ENCODE measurements around the gene KDELR1.

The KDELR1 gene

GRCh38 chr19:48391100-48392005 is at the start of gene KDELR1:
KDELR1 (minus strand) TSS chr19:48391551; CDS start chr19:48391358, 193 bp downstream.
- Histone ChIP-seq H3K9ac (ENCODE audit: low read depth in 1 of 2, low read length in 2 of 2) (peak within 1 kb of the TSS; percentile 100), H3K27me3 (ENCODE audit: control insufficient read depth in 1 of 2, insufficient read depth in 2 of 2, low read length in 2 of 2) (peaks cover 37 to 38% of the 10 kb centered on the region in 2 donors), H3K9me3 (ENCODE audit: control insufficient read depth in 1 of 2, low read length in 2 of 2) (no peaks in the 10 kb centered on the region), H3K36me3 (ENCODE audit: control insufficient read depth in 1 of 2, insufficient read depth in 2 of 2, low read length in 2 of 2) (peaks cover 9 to 19% of the 10 kb centered on the region in 2 donors), H3K27ac (ENCODE audit: low read depth, low read length) (peak within 1 kb of the TSS; percentile 89), H3K4me1 (ENCODE audit: control insufficient read depth in 1 of 2, insufficient read depth in 2 of 2, low read length in 2 of 2) (peaks cover 11 to 14% of the 10 kb centered on the region in 2 donors), H3K4me3 (ENCODE audit: low read depth in 1 of 2, low read length in 2 of 2) (peak within 1 kb of the TSS; percentile 94 to 97)

GRCh38 chr19:48436586-48436985 is 45.2 kb upstream of the KDELR1 start:
- Histone ChIP-seq H3K4me1 (ENCODE audit: control insufficient read depth in 1 of 2, insufficient read depth in 2 of 2, low read length in 2 of 2) (no peaks in the 10 kb centered on the region), H3K27me3 (ENCODE audit: control insufficient read depth in 1 of 2, insufficient read depth in 2 of 2, low read length in 2 of 2) (peaks cover 3% of the 10 kb centered on the region in 2 donors), H3K27ac (ENCODE audit: low read depth, low read length) (no peak overlapping the region), H3K9ac (ENCODE audit: low read depth in 1 of 2, low read length in 2 of 2) (no peak overlapping the region), H3K9me3 (ENCODE audit: control insufficient read depth in 1 of 2, low read length in 2 of 2) (no peaks in the 10 kb centered on the region), H3K4me3 (ENCODE audit: low read depth in 1 of 2, low read length in 2 of 2) (no peak overlapping the region), H3K36me3 (ENCODE audit: control insufficient read depth in 1 of 2, insufficient read depth in 2 of 2, low read length in 2 of 2) (no peaks in the 10 kb centered on the region)

GRCh38 chr19:48433337-48433736 is 42.0 kb upstream of the KDELR1 start:
- Histone ChIP-seq H3K4me1 (ENCODE audit: control insufficient read depth in 1 of 2, insufficient read depth in 2 of 2, low read length in 2 of 2) (no peaks in the 10 kb centered on the region), H3K4me3 (ENCODE audit: low read depth in 1 of 2, low read length in 2 of 2) (no peak overlapping the region), H3K27ac (ENCODE audit: low read depth, low read length) (no peak overlapping the region), H3K9me3 (ENCODE audit: control insufficient read depth in 1 of 2, low read length in 2 of 2) (no peaks in the 10 kb centered on the region), H3K27me3 (ENCODE audit: control insufficient read depth in 1 of 2, insufficient read depth in 2 of 2, low read length in 2 of 2) (no peaks in the 10 kb centered on the region), H3K36me3 (ENCODE audit: control insufficient read depth in 1 of 2, insufficient read depth in 2 of 2, low read length in 2 of 2) (no peaks in the 10 kb centered on the region), H3K9ac (ENCODE audit: low read depth in 1 of 2, low read length in 2 of 2) (no peak overlapping the region)

- Histone ChIP-seq H3K4me3 (ENCODE audit: low read depth in 1 of 2, low read length in 2 of 2) (no peak overlapping the region), H3K27me3 (ENCODE audit: control insufficient read depth in 1 of 2, insufficient read depth in 2 of 2, low read length in 2 of 2) (no peaks in the 10 kb centered on the region), H3K4me1 (ENCODE audit: control insufficient read depth in 1 of 2, insufficient read depth in 2 of 2, low read length in 2 of 2) (no peaks in the 10 kb centered on the region), H3K36me3 (ENCODE audit: control insufficient read depth in 1 of 2, insufficient read depth in 2 of 2, low read length in 2 of 2) (no peaks in the 10 kb centered on the region), H3K27ac (ENCODE audit: low read depth, low read length) (no peak overlapping the region), H3K9me3 (ENCODE audit: control insufficient read depth in 1 of 2, low read length in 2 of 2) (no peaks in the 10 kb centered on the region), H3K9ac (ENCODE audit: low read depth in 1 of 2, low read length in 2 of 2) (no peak overlapping the region)
These were observed 37.3 kb upstream of the KDELR1 start for GRCh38 chr19:48428670-48429069.

GRCh38 chr19:48424694-48425219 is 33.4 kb upstream of the KDELR1 start:
- no peak overlapping the region for H3K4me3 ChIP-seq (ENCODE audit: low read depth in 1 of 2, low read length in 2 of 2)
- no peaks in the 10 kb centered on the region for H3K27me3 ChIP-seq (ENCODE audit: control insufficient read depth in 1 of 2, insufficient read depth in 2 of 2, low read length in 2 of 2)

GRCh38 chr19:48421548-48421947 is 30.2 kb upstream of the KDELR1 start:
- Histone ChIP-seq H3K4me1 (ENCODE audit: control insufficient read depth in 1 of 2, insufficient read depth in 2 of 2, low read length in 2 of 2) (peaks cover 0 to 4% of the 10 kb centered on the region in 2 donors), H3K36me3 (ENCODE audit: control insufficient read depth in 1 of 2, insufficient read depth in 2 of 2, low read length in 2 of 2) (no peaks in the 10 kb centered on the region), H3K27ac (ENCODE audit: low read depth, low read length) (no peak overlapping the region), H3K9me3 (ENCODE audit: control insufficient read depth in 1 of 2, low read length in 2 of 2) (no peaks in the 10 kb centered on the region), H3K9ac (ENCODE audit: low read depth in 1 of 2, low read length in 2 of 2) (no peak overlapping the region), H3K27me3 (ENCODE audit: control insufficient read depth in 1 of 2, insufficient read depth in 2 of 2, low read length in 2 of 2) (peaks cover 0 to 6% of the 10 kb centered on the region in 2 donors), H3K4me3 (ENCODE audit: low read depth in 1 of 2, low read length in 2 of 2) (no peak overlapping the region)

More at GRCh38 chr19:48424694-48425219, 33.4 kb upstream of the KDELR1 start:
- Histone ChIP-seq H3K9me3 (ENCODE audit: control insufficient read depth in 1 of 2, low read length in 2 of 2) (no peaks in the 10 kb centered on the region), H3K36me3 (ENCODE audit: control insufficient read depth in 1 of 2, insufficient read depth in 2 of 2, low read length in 2 of 2) (no peaks in the 10 kb centered on the region), H3K27ac (ENCODE audit: low read depth, low read length) (no peak overlapping the region), H3K4me1 (ENCODE audit: control insufficient read depth in 1 of 2, insufficient read depth in 2 of 2, low read length in 2 of 2) (no peaks in the 10 kb centered on the region), H3K9ac (ENCODE audit: low read depth in 1 of 2, low read length in 2 of 2) (no peak overlapping the region)

- no peaks in the 10 kb centered on the region for H3K36me3 ChIP-seq (ENCODE audit: control insufficient read depth in 1 of 2, insufficient read depth in 2 of 2, low read length in 2 of 2)
- H3K4me1 ChIP-seq (ENCODE audit: control insufficient read depth in 1 of 2, insufficient read depth in 2 of 2, low read length in 2 of 2): peaks cover 7 to 10% of the 10 kb centered on the region in 2 donors
- no peak overlapping the region for H3K9ac ChIP-seq (ENCODE audit: low read depth in 1 of 2, low read length in 2 of 2)
- H3K27ac ChIP-seq (ENCODE audit: low read depth, low read length): no peak overlapping the region
- no peaks in the 10 kb centered on the region for H3K9me3 ChIP-seq (ENCODE audit: control insufficient read depth in 1 of 2, low read length in 2 of 2)
- H3K4me3 ChIP-seq (ENCODE audit: low read depth in 1 of 2, low read length in 2 of 2): peak overlapping the region in 1 of 2 donors; percentile 57
- peaks cover 0 to 14% of the 10 kb centered on the region in 2 donors for H3K27me3 ChIP-seq (ENCODE audit: control insufficient read depth in 1 of 2, insufficient read depth in 2 of 2, low read length in 2 of 2)
These were observed 28.0 kb upstream of the KDELR1 start for GRCh38 chr19:48419158-48419920.

- Histone ChIP-seq H3K36me3 (ENCODE audit: control insufficient read depth in 1 of 2, insufficient read depth in 2 of 2, low read length in 2 of 2) (no peaks in the 10 kb centered on the region), H3K4me1 (ENCODE audit: control insufficient read depth in 1 of 2, insufficient read depth in 2 of 2, low read length in 2 of 2) (peaks cover 7 to 10% of the 10 kb centered on the region in 2 donors), H3K9ac (ENCODE audit: low read depth in 1 of 2, low read length in 2 of 2) (no peak overlapping the region), H3K27me3 (ENCODE audit: control insufficient read depth in 1 of 2, insufficient read depth in 2 of 2, low read length in 2 of 2) (peaks cover 0 to 14% of the 10 kb centered on the region in 2 donors), H3K4me3 (ENCODE audit: low read depth in 1 of 2, low read length in 2 of 2) (no peak overlapping the region), H3K27ac (ENCODE audit: low read depth, low read length) (no peak overlapping the region), H3K9me3 (ENCODE audit: control insufficient read depth in 1 of 2, low read length in 2 of 2) (no peaks in the 10 kb centered on the region)
These were observed 27.1 kb upstream of the KDELR1 start for GRCh38 chr19:48418317-48419064.

- H3K4me1 ChIP-seq (ENCODE audit: control insufficient read depth in 1 of 2, insufficient read depth in 2 of 2, low read length in 2 of 2): peaks cover 7 to 10% of the 10 kb centered on the region in 2 donors
- no peak overlapping the region for H3K27ac ChIP-seq (ENCODE audit: low read depth, low read length)
- peaks cover 0 to 14% of the 10 kb centered on the region in 2 donors for H3K27me3 ChIP-seq (ENCODE audit: control insufficient read depth in 1 of 2, insufficient read depth in 2 of 2, low read length in 2 of 2)
- no peak overlapping the region for H3K4me3 ChIP-seq (ENCODE audit: low read depth in 1 of 2, low read length in 2 of 2)
- H3K36me3 ChIP-seq (ENCODE audit: control insufficient read depth in 1 of 2, insufficient read depth in 2 of 2, low read length in 2 of 2): no peaks in the 10 kb centered on the region
- H3K9ac ChIP-seq (ENCODE audit: low read depth in 1 of 2, low read length in 2 of 2): no peak overlapping the region
- no peaks in the 10 kb centered on the region for H3K9me3 ChIP-seq (ENCODE audit: control insufficient read depth in 1 of 2, low read length in 2 of 2)
These were observed 26.1 kb upstream of the KDELR1 start for GRCh38 chr19:48417421-48417820.
